ENCODE measurements around the gene AGBL1.

The AGBL1 gene

GRCh38 chr15:86493884-86494283, 414.2 kb downstream of the AGBL1 start:
- TF ChIP-seq CEBPB (IDR thresholded peaks at IDR 0.05): no peak
- TF ChIP-seq TAF1 (IDR thresholded peaks at IDR 0.05; ENCODE audit: low read depth): no peak
- TF ChIP-seq USF1 (IDR thresholded peaks at IDR 0.05): no peak
- TF ChIP-seq FOXM1 (IDR thresholded peaks at IDR 0.05; ENCODE audit: borderline replicate concordance, low read depth): no peak
- no peak for TF ChIP-seq RAD21 (IDR thresholded peaks at IDR 0.05; ENCODE audit: low read depth)

- TF ChIP-seq EP300 (IDR thresholded peaks at IDR 0.05; ENCODE audit: borderline replicate concordance) (no peak), TEAD4 (IDR thresholded peaks at IDR 0.05) (no peak), EGR1 (IDR thresholded peaks at IDR 0.05) (no peak), FOXM1 (IDR thresholded peaks at IDR 0.05; ENCODE audit: borderline replicate concordance, low read depth) (no peak), USF1 (IDR thresholded peaks at IDR 0.05) (no peak), ZBTB7A (IDR thresholded peaks at IDR 0.05; ENCODE audit: low read depth) (no peak), CREB1 (IDR thresholded peaks at IDR 0.05; ENCODE audit: low read depth) (no peak), RAD21 (IDR thresholded peaks at IDR 0.05; ENCODE audit: low read depth) (no peak), REST (IDR thresholded peaks at IDR 0.05; ENCODE audit: low read depth) (no peak), NFIC (IDR thresholded peaks at IDR 0.05) (no peak), TAF1 (IDR thresholded peaks at IDR 0.05; ENCODE audit: low read depth) (no peak), TCF12 (IDR thresholded peaks at IDR 0.05; ENCODE audit: low read depth) (no peak), YY1 (IDR thresholded peaks at IDR 0.05; ENCODE audit: low read depth) (no peak), CEBPB (IDR thresholded peaks at IDR 0.05) (no peak), MAX (IDR thresholded peaks at IDR 0.05) (no peak)
These were observed 414.8 kb downstream of the AGBL1 start for GRCh38 chr15:86494475-86494874.

GRCh38 chr15:86502301-86502700, 422.6 kb downstream of the AGBL1 start:
- TF ChIP-seq TEAD4 (IDR thresholded peaks at IDR 0.05) (no peak), EGR1 (IDR thresholded peaks at IDR 0.05) (no peak), MAX (IDR thresholded peaks at IDR 0.05) (no peak), TAF1 (IDR thresholded peaks at IDR 0.05; ENCODE audit: low read depth) (no peak), TCF12 (IDR thresholded peaks at IDR 0.05; ENCODE audit: low read depth) (no peak), FOXM1 (IDR thresholded peaks at IDR 0.05; ENCODE audit: borderline replicate concordance, low read depth) (no peak), YY1 (IDR thresholded peaks at IDR 0.05; ENCODE audit: low read depth) (no peak), USF1 (IDR thresholded peaks at IDR 0.05) (no peak), REST (IDR thresholded peaks at IDR 0.05; ENCODE audit: low read depth) (no peak), EP300 (IDR thresholded peaks at IDR 0.05; ENCODE audit: borderline replicate concordance) (no peak), ZBTB7A (IDR thresholded peaks at IDR 0.05; ENCODE audit: low read depth) (no peak), RAD21 (IDR thresholded peaks at IDR 0.05; ENCODE audit: low read depth) (no peak), NFIC (IDR thresholded peaks at IDR 0.05) (no peak), CEBPB (IDR thresholded peaks at IDR 0.05) (no peak), CREB1 (IDR thresholded peaks at IDR 0.05; ENCODE audit: low read depth) (no peak)

GRCh38 chr15:86505951-86506350, 426.3 kb downstream of the AGBL1 start:
- TF ChIP-seq CREB1 (IDR thresholded peaks at IDR 0.05; ENCODE audit: low read depth) (no peak), NFIC (IDR thresholded peaks at IDR 0.05) (no peak), TCF12 (IDR thresholded peaks at IDR 0.05; ENCODE audit: low read depth) (no peak), CEBPB (IDR thresholded peaks at IDR 0.05) (no peak), TAF1 (IDR thresholded peaks at IDR 0.05; ENCODE audit: low read depth) (no peak), EGR1 (IDR thresholded peaks at IDR 0.05) (no peak), EP300 (IDR thresholded peaks at IDR 0.05; ENCODE audit: borderline replicate concordance) (no peak), FOXM1 (IDR thresholded peaks at IDR 0.05; ENCODE audit: borderline replicate concordance, low read depth) (no peak), USF1 (IDR thresholded peaks at IDR 0.05) (no peak), RAD21 (IDR thresholded peaks at IDR 0.05; ENCODE audit: low read depth) (no peak), REST (IDR thresholded peaks at IDR 0.05; ENCODE audit: low read depth) (no peak), ZBTB7A (IDR thresholded peaks at IDR 0.05; ENCODE audit: low read depth) (no peak), YY1 (IDR thresholded peaks at IDR 0.05; ENCODE audit: low read depth) (no peak), MAX (IDR thresholded peaks at IDR 0.05) (no peak)

Data from Ishikawa (cell line).